DLD1 (cell line): ENCODE data around the gene CYP2A6.
"Not testable (repeated sequence)": the region's sequence is repeated elsewhere in the genome, so short reads cannot be mapped to it uniquely, and the experiment has no call there.

Experiments
- in situ Hi-C: cut with HindIII; loops from 2 replicates; pipeline ENCODE4 v1.10.0; 2017; ENCODE audit warnings: low sequenced_read_pairs

The CYP2A6 gene

GRCh38 chr19:40852467-40853152, 2.4 kb upstream of the CYP2A6 start:
- in situ Hi-C loops: not testable (repeated sequence)

- in situ Hi-C loops: not testable (repeated sequence)
Measured at GRCh38 chr19:40846722-40847121, 3.5 kb downstream of the CYP2A6 start.

GRCh38 chr19:40843653-40844052, 6.6 kb downstream of the CYP2A6 start:
- in situ Hi-C loops: not testable (repeated sequence)

- in situ Hi-C loops: not testable (repeated sequence)
Measured at GRCh38 chr19:40842997-40843652, 7.1 kb downstream of the CYP2A6 start.

GRCh38 chr19:40842012-40842411, 8.2 kb downstream of the CYP2A6 start:
- in situ Hi-C loops: not testable (repeated sequence)

- in situ Hi-C loops: not testable (repeated sequence)
Measured at GRCh38 chr19:40838477-40838876, 11.8 kb downstream of the CYP2A6 start.

GRCh38 chr19:40836754-40837429, 13.4 kb downstream of the CYP2A6 start:
- in situ Hi-C loops: no loop called here

GRCh38 chr19:40833728-40834533, 16.3 kb downstream of the CYP2A6 start:
- in situ Hi-C loops: not testable (repeated sequence)

GRCh38 chr19:40832431-40832790, 17.8 kb downstream of the CYP2A6 start:
- in situ Hi-C loops: not testable (repeated sequence)

- in situ Hi-C loops: no loop called here
Measured at GRCh38 chr19:40831502-40832430, 18.5 kb downstream of the CYP2A6 start.

- in situ Hi-C loops: not testable (repeated sequence)
Measured at GRCh38 chr19:40830741-40831140, 19.5 kb downstream of the CYP2A6 start.

GRCh38 chr19:40829205-40829604, 21.0 kb downstream of the CYP2A6 start:
- in situ Hi-C loops: no loop called here

GRCh38 chr19:40827386-40828247, 22.6 kb downstream of the CYP2A6 start:
- in situ Hi-C loops: no loop called here

GRCh38 chr19:40826699-40827385, 23.4 kb downstream of the CYP2A6 start:
- in situ Hi-C loops: not testable (repeated sequence)

GRCh38 chr19:40826312-40826698, 23.9 kb downstream of the CYP2A6 start:
- in situ Hi-C loops: not testable (repeated sequence)

GRCh38 chr19:40825460-40826095, 24.7 kb downstream of the CYP2A6 start:
- in situ Hi-C loops: not testable (repeated sequence)

- in situ Hi-C loops: not testable (repeated sequence)
Measured at GRCh38 chr19:40824916-40825315, 25.3 kb downstream of the CYP2A6 start.
